ENCODE results near the gene ETS1.
A peak's percentile ranks its signal among the peaks of the same experiment; 100 is the strongest.

Gene ETS1

GRCh38 chr11:128500493-128500892 lies 86.9 kb downstream of the ETS1 start:
- peak in 1 of 2 experiments; percentile 40 for DNase-seq

GRCh38 chr11:128499613-128500253 lies 87.6 kb downstream of the ETS1 start:
- peak in 1 of 2 experiments; percentile 50 for DNase-seq

GRCh38 chr11:128498721-128499245 lies 88.6 kb downstream of the ETS1 start:
- no peak for DNase-seq

GRCh38 chr11:128497776-128498095 lies 89.6 kb downstream of the ETS1 start:
- no peak for DNase-seq

- peak in 1 of 2 experiments; percentile 54 for DNase-seq
Measured at GRCh38 chr11:128497061-128497775, 90.1 kb downstream of the ETS1 start.

- DNase-seq: peak in 1 of 2 experiments; percentile 49
Measured at GRCh38 chr11:128496692-128497060, 90.7 kb downstream of the ETS1 start.

- DNase-seq: no peak
Measured at GRCh38 chr11:128496249-128496648, 91.1 kb downstream of the ETS1 start.

GRCh38 chr11:128494418-128495332 lies 92.7 kb downstream of the ETS1 start:
- peak in 1 of 2 experiments; percentile 65 for DNase-seq

- DNase-seq: no peak
Measured at GRCh38 chr11:128493570-128493965, 93.8 kb downstream of the ETS1 start.

- DNase-seq: peak; percentile 62 to 65
Measured at GRCh38 chr11:128492903-128493569, 94.3 kb downstream of the ETS1 start.

GRCh38 chr11:128492461-128492860 lies 94.9 kb downstream of the ETS1 start:
- DNase-seq: no peak

GRCh38 chr11:128491195-128491936 lies 96.0 kb downstream of the ETS1 start:
- DNase-seq: no peak

- DNase-seq: no peak
Measured at GRCh38 chr11:128490092-128490491, 97.3 kb downstream of the ETS1 start.

GRCh38 chr11:128488471-128488870 lies 98.9 kb downstream of the ETS1 start:
- DNase-seq: peak in 1 of 2 experiments; percentile 58

GRCh38 chr11:128487978-128488377 lies 99.4 kb downstream of the ETS1 start:
- no peak for DNase-seq

GRCh38 chr11:128484172-128484571 lies 103.2 kb downstream of the ETS1 start:
- no peak for DNase-seq

GRCh38 chr11:128483211-128483788 lies 104.1 kb downstream of the ETS1 start:
- DNase-seq: peak in 1 of 2 experiments; percentile 55

- peak; percentile 77 to 79 for DNase-seq
Measured at GRCh38 chr11:128482512-128483191, 104.7 kb downstream of the ETS1 start.

- no peak for DNase-seq
Measured at GRCh38 chr11:128482092-128482491, 105.3 kb downstream of the ETS1 start.

- no peak for DNase-seq
Measured at GRCh38 chr11:128481135-128481534, 106.2 kb downstream of the ETS1 start.

- DNase-seq: no peak
Measured at GRCh38 chr11:128480665-128481064, 106.7 kb downstream of the ETS1 start.

All from activated T-cell treated with anti-CD3 and anti-CD28 coated beads, Interleukin-2, amount 50 U/mL, for 48 hours (primary cell).